LNCaP clone FGC (cell line): ENCODE results near the gene VWDE.
A peak's percentile ranks its signal among the peaks of the same experiment; 100 is the strongest.

Experiments used
- DNase-seq: peaks from one replicate; pipeline ENCODE4 v3.0.0-alpha.2; 2011; ENCODE audit warnings: low read depth
- H3K4me3 ChIP-seq: 2 replicates; pipeline ENCODE4 v1.5.1; 2011; ENCODE audit warnings: mild to moderate bottlenecking, low read depth, low read length, control low read depth
- TF ChIP-seq, protein P1 (sequence below): IDR thresholded peaks from 2 replicates; pipeline ENCODE4 v1.5.1; 2012; ENCODE audit warnings: mild to moderate bottlenecking; ENCODE audit not compliant: control insufficient read depth, insufficient read depth; ENCODE audit errors: extremely low read depth

Gene VWDE

GRCh38 chr7:12436126-12436525 is 32.5 kb upstream of the VWDE start:
- TF ChIP-seq, protein P1, sequence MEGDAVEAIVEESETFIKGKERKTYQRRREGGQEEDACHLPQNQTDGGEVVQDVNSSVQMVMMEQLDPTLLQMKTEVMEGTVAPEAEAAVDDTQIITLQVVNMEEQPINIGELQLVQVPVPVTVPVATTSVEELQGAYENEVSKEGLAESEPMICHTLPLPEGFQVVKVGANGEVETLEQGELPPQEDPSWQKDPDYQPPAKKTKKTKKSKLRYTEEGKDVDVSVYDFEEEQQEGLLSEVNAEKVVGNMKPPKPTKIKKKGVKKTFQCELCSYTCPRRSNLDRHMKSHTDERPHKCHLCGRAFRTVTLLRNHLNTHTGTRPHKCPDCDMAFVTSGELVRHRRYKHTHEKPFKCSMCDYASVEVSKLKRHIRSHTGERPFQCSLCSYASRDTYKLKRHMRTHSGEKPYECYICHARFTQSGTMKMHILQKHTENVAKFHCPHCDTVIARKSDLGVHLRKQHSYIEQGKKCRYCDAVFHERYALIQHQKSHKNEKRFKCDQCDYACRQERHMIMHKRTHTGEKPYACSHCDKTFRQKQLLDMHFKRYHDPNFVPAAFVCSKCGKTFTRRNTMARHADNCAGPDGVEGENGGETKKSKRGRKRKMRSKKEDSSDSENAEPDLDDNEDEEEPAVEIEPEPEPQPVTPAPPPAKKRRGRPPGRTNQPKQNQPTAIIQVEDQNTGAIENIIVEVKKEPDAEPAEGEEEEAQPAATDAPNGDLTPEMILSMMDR: no peak
- DNase-seq: no peak
- no peak overlapping the region for H3K4me3 ChIP-seq

GRCh38 chr7:12434012-12434642 is 30.5 kb upstream of the VWDE start:
- TF ChIP-seq, protein P1: peak; percentile 47; the same call in 1 of the 2 replicates
- no peak overlapping the region for H3K4me3 ChIP-seq
- DNase-seq: no peak

- no peak for DNase-seq
- TF ChIP-seq, protein P1: no peak
- H3K4me3 ChIP-seq: no peak overlapping the region
Observed at GRCh38 chr7:12431886-12432556, 28.4 kb upstream of the VWDE start.

DNA sequence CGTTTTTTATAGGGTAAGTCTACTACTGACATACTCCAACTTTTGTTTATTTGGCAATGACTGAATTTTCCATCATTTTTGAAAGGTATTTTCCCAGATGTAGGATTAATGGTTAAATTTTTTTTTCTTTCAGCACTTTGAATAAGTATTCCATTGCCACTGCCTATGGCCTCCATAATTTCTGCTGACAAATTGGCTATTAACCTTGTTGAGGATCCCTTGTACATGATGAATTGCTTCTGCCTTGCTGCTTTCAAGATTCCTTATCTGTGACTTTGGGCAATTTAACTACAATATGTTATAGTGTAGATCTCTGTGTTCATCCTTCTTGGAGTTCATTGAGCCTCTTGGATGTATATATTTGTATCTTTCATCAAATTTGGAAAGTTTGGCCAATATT is 21.6 kb upstream of the VWDE start:
- TF ChIP-seq, protein P1: no peak
- H3K4me3 ChIP-seq: no peak overlapping the region
- DNase-seq: no peak

- TF ChIP-seq, protein P1: no peak
- DNase-seq: no peak
- no peak overlapping the region for H3K4me3 ChIP-seq
Observed at GRCh38 chr7:12423997-12424745, 20.5 kb upstream of the VWDE start.

- no peak overlapping the region for H3K4me3 ChIP-seq
- no peak for DNase-seq
- TF ChIP-seq, protein P1: no peak
Observed at GRCh38 chr7:12423355-12423996, 19.8 kb upstream of the VWDE start.
